HepG2 (cell line): Measurements from ENCODE around the gene FNBP1L. TPM values are rescaled to one million over a fixed set of nuclear protein-coding genes. Genes with fewer than 3 reads are reported as not detected.
A peak's percentile ranks its signal among the peaks of the same experiment; 100 is the strongest.

Experiments
- ADNP ChIP-seq: sonication (generic); formaldehyde crosslinking; IDR thresholded peaks from 2 replicates; pipeline ENCODE4 v1.4.0; 2020; ENCODE audit warnings: missing genetic modification reagents
- CAMTA2 ChIP-seq: sonication (generic); formaldehyde crosslinking; IDR thresholded peaks from 2 replicates; pipeline ENCODE4 v1.4.0; 2020; ENCODE audit warnings: mild to moderate bottlenecking, missing genetic modification reagents, borderline replicate concordance
- ELF1 ChIP-seq: sonication (generic); formaldehyde crosslinking; IDR thresholded peaks from 2 replicates; pipeline ENCODE4 v1.4.0; 2020; ENCODE audit warnings: missing genetic modification reagents
- MED1 ChIP-seq: sonication (generic); formaldehyde crosslinking; IDR thresholded peaks from 2 replicates; pipeline ENCODE4 v1.4.0; 2020; ENCODE audit warnings: missing genetic modification reagents
- MED8 ChIP-seq: sonication (generic); formaldehyde crosslinking; IDR thresholded peaks from 2 replicates; pipeline ENCODE4 v1.8.1; 2023; ENCODE audit warnings: mild to moderate bottlenecking, missing genetic modification reagents; ENCODE audit not compliant: insufficient replicate concordance
- MEIS2 ChIP-seq: sonication (generic); formaldehyde crosslinking; IDR thresholded peaks from 2 replicates; pipeline ENCODE4 v1.9.0; 2021; ENCODE audit warnings: mild to moderate bottlenecking, missing genetic modification reagents
- NCOR1 ChIP-seq: fragments of 200-600 bp; sonication (generic); IDR thresholded peaks from 2 replicates; pipeline ENCODE4 v1.7.0; 2017; ENCODE audit warnings: antibody characterized with exemption, low read length, borderline replicate concordance
- POLR2AphosphoS5 ChIP-seq: IDR thresholded peaks from 2 replicates; pipeline ENCODE4 v1.6.1; 2012; ENCODE audit warnings: low read depth, low read length
- RARA ChIP-seq: IDR thresholded peaks from 2 replicates; pipeline ENCODE4 v1.6.1; 2016; ENCODE audit warnings: missing genetic modification reagents, missing compliant biosample characterization
- ZNF383 ChIP-seq: sonication (generic); formaldehyde crosslinking; IDR thresholded peaks from 2 replicates; pipeline ENCODE4 v1.4.0; 2020; ENCODE audit warnings: missing genetic modification reagents, mild to moderate bottlenecking, borderline replicate concordance
- ZNF713 ChIP-seq: sonication (generic); formaldehyde crosslinking; IDR thresholded peaks from 2 replicates; pipeline ENCODE4 v1.4.0; 2020; ENCODE audit warnings: mild to moderate bottlenecking, missing genetic modification reagents
- ZNF780A ChIP-seq: sonication (generic); formaldehyde crosslinking; IDR thresholded peaks from 2 replicates; pipeline ENCODE4 v1.8.0; 2022; ENCODE audit warnings: mild to moderate bottlenecking, missing genetic modification reagents, moderate library complexity
- polyA plus RNA-seq, 8 experiments: library from polyadenylated mRNA; depleted of rRNA in 3 of 8; stranded (reverse) in 7 of 8; unstranded in 1 of 8; fragments of >200 nt; fragmentation: Illumina TruSeq in 4 of 8; extraction: Trizol in 4 of 8; gene quantifications; 2 replicates each; pipeline versions ENCODE4 v1.2.1 to v1.2.3, GENCODE V29; 2011 to 2016; ENCODE audit warnings: low read depth in 4 of 8, missing spikeins in 1 of 8, mixed read lengths in 1 of 8; ENCODE audit not compliant: insufficient read depth in 1 of 8
- total RNA-seq, 5 experiments: library from RNA; depleted of rRNA; stranded (reverse); fragments of >200 nt; fragmentation: Illumina TruSeq; extraction: Trizol; gene quantifications; 2 replicates each; pipeline ENCODE4 v1.2.3, GENCODE V29; 2016; ENCODE audit warnings: low read depth in 1 of 5
- TF ChIP-seq, protein P1 (sequence below), 2 experiments: fragments of 450-650 bp in 1 of 2; sonication (generic) in 1 of 2; formaldehyde crosslinking in 1 of 2; IDR thresholded peaks; 2 replicates each; pipeline versions ENCODE4 v1.6.1 to v1.8.0; 2016 to 2022; ENCODE audit warnings: antibody characterized with exemption in 1 of 2, mild to moderate bottlenecking in 1 of 2, missing genetic modification reagents in 1 of 2
- TF ChIP-seq, protein P2 (sequence below): sonication (generic); formaldehyde crosslinking; IDR thresholded peaks from 2 replicates; pipeline ENCODE4 v1.8.1; 2023; ENCODE audit warnings: missing genetic modification reagents, mild to moderate bottlenecking, borderline replicate concordance
- TF ChIP-seq, protein P3 (sequence below): sonication (generic); formaldehyde crosslinking; IDR thresholded peaks from 2 replicates; pipeline ENCODE4 v1.5.1; 2020; ENCODE audit warnings: missing genetic modification reagents, mild to moderate bottlenecking, borderline replicate concordance
- TF ChIP-seq, protein P4 (sequence below): sonication (generic); formaldehyde crosslinking; IDR thresholded peaks from 2 replicates; pipeline ENCODE4 v1.4.0; 2020; ENCODE audit warnings: missing genetic modification reagents

FNBP1L gene
- total and polyA plus RNA-seq, 2 of the 13 experiments (the other 11 are each of a cell fraction or from before 2014, with no cell fraction given) = 24.1 to 27.1 TPM

DNA sequence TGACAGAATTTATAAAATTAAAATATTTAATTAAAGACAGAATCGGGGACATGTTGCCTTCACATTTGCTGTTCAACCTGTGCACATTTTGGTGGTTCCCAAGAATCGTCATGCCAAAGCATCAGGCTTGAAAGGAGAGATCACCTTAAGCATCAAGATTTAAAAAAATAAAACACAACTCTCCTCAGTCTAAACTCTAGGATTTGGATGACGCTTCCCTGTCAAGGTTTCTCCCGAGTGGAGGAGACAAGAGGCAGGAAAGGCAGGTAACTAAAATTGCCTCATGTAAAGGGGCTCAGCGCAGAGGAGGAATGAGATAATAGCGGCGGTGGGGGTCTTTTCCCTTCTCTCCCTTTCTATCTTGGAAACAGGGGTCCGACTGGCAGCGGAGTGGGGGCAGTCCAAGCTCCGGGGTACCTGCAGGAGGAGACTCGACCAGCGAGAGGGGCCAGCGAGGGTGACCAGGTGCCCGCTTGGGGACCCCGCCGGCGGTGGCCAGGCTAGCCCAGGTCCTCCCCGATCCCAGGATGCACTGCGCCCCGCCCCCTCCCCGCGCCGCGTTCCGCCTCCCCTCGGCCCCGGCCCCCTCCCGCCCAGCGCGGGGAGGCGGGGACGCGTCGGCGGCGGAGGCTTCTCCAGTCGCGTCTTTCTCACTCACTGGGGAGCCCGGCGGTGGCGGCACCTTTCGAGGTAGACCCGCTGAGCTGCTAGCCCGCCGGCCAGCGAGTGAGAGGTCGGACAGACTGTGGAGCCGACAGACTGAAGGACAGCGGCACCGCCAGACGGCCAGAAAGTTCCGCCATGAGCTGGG, at the start of gene FNBP1L (continued):
- TF ChIP-seq, protein P1, sequence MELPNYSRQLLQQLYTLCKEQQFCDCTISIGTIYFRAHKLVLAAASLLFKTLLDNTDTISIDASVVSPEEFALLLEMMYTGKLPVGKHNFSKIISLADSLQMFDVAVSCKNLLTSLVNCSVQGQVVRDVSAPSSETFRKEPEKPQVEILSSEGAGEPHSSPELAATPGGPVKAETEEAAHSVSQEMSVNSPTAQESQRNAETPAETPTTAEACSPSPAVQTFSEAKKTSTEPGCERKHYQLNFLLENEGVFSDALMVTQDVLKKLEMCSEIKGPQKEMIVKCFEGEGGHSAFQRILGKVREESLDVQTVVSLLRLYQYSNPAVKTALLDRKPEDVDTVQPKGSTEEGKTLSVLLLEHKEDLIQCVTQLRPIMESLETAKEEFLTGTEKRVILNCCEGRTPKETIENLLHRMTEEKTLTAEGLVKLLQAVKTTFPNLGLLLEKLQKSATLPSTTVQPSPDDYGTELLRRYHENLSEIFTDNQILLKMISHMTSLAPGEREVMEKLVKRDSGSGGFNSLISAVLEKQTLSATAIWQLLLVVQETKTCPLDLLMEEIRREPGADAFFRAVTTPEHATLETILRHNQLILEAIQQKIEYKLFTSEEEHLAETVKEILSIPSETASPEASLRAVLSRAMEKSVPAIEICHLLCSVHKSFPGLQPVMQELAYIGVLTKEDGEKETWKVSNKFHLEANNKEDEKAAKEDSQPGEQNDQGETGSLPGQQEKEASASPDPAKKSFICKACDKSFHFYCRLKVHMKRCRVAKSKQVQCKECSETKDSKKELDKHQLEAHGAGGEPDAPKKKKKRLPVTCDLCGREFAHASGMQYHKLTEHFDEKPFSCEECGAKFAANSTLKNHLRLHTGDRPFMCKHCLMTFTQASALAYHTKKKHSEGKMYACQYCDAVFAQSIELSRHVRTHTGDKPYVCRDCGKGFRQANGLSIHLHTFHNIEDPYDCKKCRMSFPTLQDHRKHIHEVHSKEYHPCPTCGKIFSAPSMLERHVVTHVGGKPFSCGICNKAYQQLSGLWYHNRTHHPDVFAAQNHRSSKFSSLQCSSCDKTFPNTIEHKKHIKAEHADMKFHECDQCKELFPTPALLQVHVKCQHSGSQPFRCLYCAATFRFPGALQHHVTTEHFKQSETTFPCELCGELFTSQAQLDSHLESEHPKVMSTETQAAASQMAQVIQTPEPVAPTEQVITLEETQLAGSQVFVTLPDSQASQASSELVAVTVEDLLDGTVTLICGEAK (IDR thresholded peaks at IDR 0.05) = no peak
- TF ChIP-seq, protein P1 (CRISPR knock-in tag; IDR thresholded peaks at IDR 0.05) = no peak
- peak; percentile 72 for TF ChIP-seq POLR2AphosphoS5
- TF ChIP-seq RARA (CRISPR knock-in tag) = no peak
- peak; percentile 70; the same call in 1 of the 2 replicates for TF ChIP-seq ZNF713 (CRISPR knock-in tag)
- TF ChIP-seq MED8 (CRISPR knock-in tag) = peak; percentile 59
- TF ChIP-seq, protein P2, sequence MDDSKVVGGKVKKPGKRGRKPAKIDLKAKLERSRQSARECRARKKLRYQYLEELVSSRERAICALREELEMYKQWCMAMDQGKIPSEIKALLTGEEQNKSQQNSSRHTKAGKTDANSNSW (CRISPR knock-in tag) = no peak
- peak; percentile 33; the same call in 1 of the 2 replicates for TF ChIP-seq MED1 (CRISPR knock-in tag)
- TF ChIP-seq, protein P3, sequence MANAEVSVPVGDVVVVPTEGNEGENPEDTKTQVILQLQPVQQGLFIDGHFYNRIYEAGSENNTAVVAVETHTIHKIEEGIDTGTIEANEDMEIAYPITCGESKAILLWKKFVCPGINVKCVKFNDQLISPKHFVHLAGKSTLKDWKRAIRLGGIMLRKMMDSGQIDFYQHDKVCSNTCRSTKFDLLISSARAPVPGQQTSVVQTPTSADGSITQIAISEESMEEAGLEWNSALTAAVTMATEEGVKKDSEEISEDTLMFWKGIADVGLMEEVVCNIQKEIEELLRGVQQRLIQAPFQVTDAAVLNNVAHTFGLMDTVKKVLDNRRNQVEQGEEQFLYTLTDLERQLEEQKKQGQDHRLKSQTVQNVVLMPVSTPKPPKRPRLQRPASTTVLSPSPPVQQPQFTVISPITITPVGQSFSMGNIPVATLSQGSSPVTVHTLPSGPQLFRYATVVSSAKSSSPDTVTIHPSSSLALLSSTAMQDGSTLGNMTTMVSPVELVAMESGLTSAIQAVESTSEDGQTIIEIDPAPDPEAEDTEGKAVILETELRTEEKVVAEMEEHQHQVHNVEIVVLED (CRISPR knock-in tag) = peak; percentile 76
- TF ChIP-seq ELF1 (CRISPR knock-in tag) = no peak
- TF ChIP-seq, protein P4, sequence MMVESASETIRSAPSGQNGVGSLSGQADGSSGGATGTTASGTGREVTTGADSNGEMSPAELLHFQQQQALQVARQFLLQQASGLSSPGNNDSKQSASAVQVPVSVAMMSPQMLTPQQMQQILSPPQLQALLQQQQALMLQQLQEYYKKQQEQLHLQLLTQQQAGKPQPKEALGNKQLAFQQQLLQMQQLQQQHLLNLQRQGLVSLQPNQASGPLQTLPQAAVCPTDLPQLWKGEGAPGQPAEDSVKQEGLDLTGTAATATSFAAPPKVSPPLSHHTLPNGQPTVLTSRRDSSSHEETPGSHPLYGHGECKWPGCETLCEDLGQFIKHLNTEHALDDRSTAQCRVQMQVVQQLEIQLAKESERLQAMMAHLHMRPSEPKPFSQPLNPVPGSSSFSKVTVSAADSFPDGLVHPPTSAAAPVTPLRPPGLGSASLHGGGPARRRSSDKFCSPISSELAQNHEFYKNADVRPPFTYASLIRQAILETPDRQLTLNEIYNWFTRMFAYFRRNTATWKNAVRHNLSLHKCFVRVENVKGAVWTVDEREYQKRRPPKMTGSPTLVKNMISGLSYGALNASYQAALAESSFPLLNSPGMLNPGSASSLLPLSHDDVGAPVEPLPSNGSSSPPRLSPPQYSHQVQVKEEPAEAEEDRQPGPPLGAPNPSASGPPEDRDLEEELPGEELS (CRISPR knock-in tag) = peak; percentile 28; the same call in 1 of the 2 replicates
- TF ChIP-seq MEIS2 (CRISPR knock-in tag) = no peak
- no peak for TF ChIP-seq ZNF383 (CRISPR knock-in tag)
- TF ChIP-seq ZNF780A (CRISPR knock-in tag) = no peak
- no peak for TF ChIP-seq CAMTA2 (CRISPR knock-in tag)
- TF ChIP-seq ADNP (CRISPR knock-in tag) = no peak
- no peak for TF ChIP-seq NCOR1
